H9 (cell line): ENCODE measurements around the gene PPP1R15A. TPM values are rescaled to one million over a fixed set of nuclear protein-coding genes. Genes with fewer than 3 reads are reported as not detected.

Experiments used
- DNase-seq: peaks from one replicate; pipeline ENCODE4 v3.0.0-alpha.2; 2017
- H2AFZ ChIP-seq: one replicate; pipeline ENCODE4 v1.6.1; 2013; ENCODE audit warnings: mild to moderate bottlenecking, low read length, control low read depth, moderate library complexity
- H2AK5ac ChIP-seq: 2 replicates; pipeline ENCODE4 v1.6.1; 2013; ENCODE audit warnings: low read length, control low read depth, mixed read lengths; ENCODE audit not compliant: insufficient read length
- H2BK120ac ChIP-seq: one replicate; pipeline ENCODE4 v1.6.1; 2013; ENCODE audit warnings: low read depth, mild to moderate bottlenecking, low read length, control low read depth, inconsistent platforms; ENCODE audit not compliant: poor library complexity, severe bottlenecking
- H2BK12ac ChIP-seq: 2 replicates; pipeline ENCODE4 v1.6.1; 2013; ENCODE audit warnings: low read length, control low read depth, mixed read lengths, low read depth; ENCODE audit not compliant: insufficient read length
- H2BK15ac ChIP-seq: 2 replicates; pipeline ENCODE4 v1.6.1; 2013; ENCODE audit warnings: low read depth, low read length, control low read depth
- H2BK20ac ChIP-seq: one replicate; pipeline ENCODE4 v1.6.1; 2013; ENCODE audit warnings: low read depth, mild to moderate bottlenecking, low read length, control low read depth, inconsistent platforms; ENCODE audit not compliant: poor library complexity, severe bottlenecking
- H2BK5ac ChIP-seq: 2 replicates; pipeline ENCODE4 v1.6.1; 2013; ENCODE audit warnings: low read length, control low read depth, mixed read lengths; ENCODE audit not compliant: insufficient read length
- H3K14ac ChIP-seq: 2 replicates; pipeline ENCODE4 v1.6.1; 2013; ENCODE audit warnings: low read length, control low read depth; ENCODE audit not compliant: insufficient read depth
- H3K18ac ChIP-seq: 2 replicates; pipeline ENCODE4 v1.6.1; 2013; ENCODE audit warnings: low read depth, mild to moderate bottlenecking, mixed read lengths, low read length, control low read depth; ENCODE audit not compliant: insufficient read length
- H3K23ac ChIP-seq: 2 replicates; pipeline ENCODE4 v1.6.1; 2013; ENCODE audit warnings: low read length, control low read depth, mixed read lengths, low read depth; ENCODE audit not compliant: insufficient read length
- H3K23me2 ChIP-seq: 2 replicates; pipeline ENCODE4 v1.6.1; 2013; ENCODE audit warnings: low read depth, mild to moderate bottlenecking, mixed read lengths, low read length, control low read depth; ENCODE audit not compliant: insufficient read length, poor library complexity, severe bottlenecking
- H3K27ac ChIP-seq: 2 replicates; pipeline ENCODE4 v1.5.1; 2013; ENCODE audit warnings: low read length, control low read depth, mixed read lengths, low read depth; ENCODE audit not compliant: insufficient read length
- H3K27me3 ChIP-seq: 2 replicates; pipeline ENCODE4 v1.6.1; 2013; ENCODE audit warnings: low read length, control low read depth, inconsistent platforms; ENCODE audit not compliant: insufficient read depth
- H3K4ac ChIP-seq: 2 replicates; pipeline ENCODE4 v1.6.1; 2013; ENCODE audit warnings: low read depth, mild to moderate bottlenecking, control low read depth, inconsistent platforms, low read length, moderate library complexity
- H3K4me1 ChIP-seq: 2 replicates; pipeline ENCODE4 v1.6.1; 2013; ENCODE audit warnings: low read length, control low read depth, inconsistent platforms; ENCODE audit not compliant: insufficient read depth
- H3K4me2 ChIP-seq: 2 replicates; pipeline ENCODE4 v1.6.1; 2013; ENCODE audit warnings: low read length, control low read depth, mixed read lengths; ENCODE audit not compliant: insufficient read length, insufficient read depth
- H3K56ac ChIP-seq: 2 replicates; pipeline ENCODE4 v1.6.1; 2013; ENCODE audit warnings: low read depth, mild to moderate bottlenecking, mixed read lengths, low read length, control low read depth; ENCODE audit not compliant: insufficient read length
- H3K79me1 ChIP-seq: 2 replicates; pipeline ENCODE4 v1.6.1; 2013; ENCODE audit warnings: low read depth, mild to moderate bottlenecking, moderate library complexity, low read length, control low read depth, inconsistent platforms; ENCODE audit not compliant: insufficient read depth, poor library complexity, severe bottlenecking
- H3K79me2 ChIP-seq: 2 replicates; pipeline ENCODE4 v1.6.1; 2013; ENCODE audit warnings: low read length, control low read depth, inconsistent platforms; ENCODE audit not compliant: insufficient read depth
- H3K9ac ChIP-seq: 2 replicates; pipeline ENCODE4 v1.6.1; 2013; ENCODE audit warnings: low read length, control low read depth, mixed read lengths; ENCODE audit not compliant: insufficient read length; ENCODE audit errors: extremely low read depth
- H3K9me3 ChIP-seq: one replicate; pipeline ENCODE4 v1.6.1; 2013; ENCODE audit warnings: low read depth, low read length, inconsistent platforms; ENCODE audit not compliant: control insufficient read depth
- H3T11ph ChIP-seq: one replicate; pipeline ENCODE4 v1.6.1; 2013; ENCODE audit warnings: mild to moderate bottlenecking, low read length, control low read depth, inconsistent platforms
- H4K20me1 ChIP-seq: one replicate; pipeline ENCODE4 v1.6.1; 2013; ENCODE audit not compliant: control insufficient read depth, insufficient read length, insufficient read depth
- H4K5ac ChIP-seq: 2 replicates; pipeline ENCODE4 v1.6.1; 2013; ENCODE audit warnings: low read depth, mild to moderate bottlenecking, mixed read lengths, low read length, control low read depth; ENCODE audit not compliant: insufficient read length
- H4K8ac ChIP-seq: replicated peaks from 2 replicates; pipeline ENCODE4 v1.6.1; 2013; ENCODE audit warnings: low read length, control low read depth, mixed read lengths, low read depth; ENCODE audit not compliant: insufficient read length
- H4K91ac ChIP-seq: 2 replicates; pipeline ENCODE4 v1.6.1; 2013; ENCODE audit warnings: low read depth, mild to moderate bottlenecking, moderate library complexity, mixed read lengths, low read length, control low read depth; ENCODE audit not compliant: insufficient read length
- H3K27ac Mint-ChIP-seq, 3 experiments: 2 replicates in 2 of 3; 3 replicates in 1 of 3; pipeline ENCODE4 v1.8.0; 2020 to 2021; ENCODE audit warnings: mixed read lengths in 3 of 3, mild to moderate bottlenecking in 1 of 3, moderate library complexity in 1 of 3
- H3K27me3 Mint-ChIP-seq: 2 replicates; pipeline ENCODE4 v1.8.0; 2021; ENCODE audit warnings: low read depth, mild to moderate bottlenecking, moderate library complexity, mixed read lengths
- H3K36me3 Mint-ChIP-seq, 3 experiments: 2 replicates in 2 of 3; 3 replicates in 1 of 3; pipeline ENCODE4 v1.8.0; 2020 to 2021; ENCODE audit warnings: low read depth in 3 of 3, mixed read lengths in 3 of 3; ENCODE audit not compliant: insufficient read depth in 1 of 3
- H3K4me1 Mint-ChIP-seq, 2 experiments: 2 replicates each; pipeline ENCODE4 v1.8.0; 2020; ENCODE audit warnings: mixed read lengths in 2 of 2
- H3K4me3 Mint-ChIP-seq, 2 experiments: 2 replicates in 1 of 2; 3 replicates in 1 of 2; pipeline ENCODE4 v1.8.0; 2020 to 2021; ENCODE audit warnings: mild to moderate bottlenecking in 2 of 2, mixed read lengths in 2 of 2, moderate library complexity in 1 of 2
- H3K9me3 Mint-ChIP-seq, 2 experiments: 2 replicates in 1 of 2; 3 replicates in 1 of 2; pipeline ENCODE4 v1.8.0; 2020; ENCODE audit warnings: mild to moderate bottlenecking in 2 of 2, mixed read lengths in 2 of 2, moderate library complexity in 1 of 2
- WGBS: extraction: QIAGEN DNeasy Blood & Tissue Kit; methylation state at CpG from one replicate; pipeline ENCODE4 v1.1.7; 2013; ENCODE audit warnings: missing lambda C conversion rate, low lambda C conversion rate, mixed read lengths; ENCODE audit not compliant: insufficient read length; ENCODE audit errors: extremely low coverage; 5-methylcytosine and 5-hydroxymethylcytosine counted together
- total RNA-seq: library from RNA; stranded (reverse); gene quantifications from 2 replicates; pipeline ENCODE4 v1.2.1, GENCODE V29; 2021
- TF ChIP-seq, protein P1 (sequence below): fragments of 200-600 bp; sonication (generic); conservative IDR thresholded peaks from 3 replicates; pipeline ENCODE4 v1.8.0; 2021; ENCODE audit warnings: antibody characterized with exemption, mild to moderate bottlenecking

The PPP1R15A gene
- total RNA-seq, 1 experiment from 2014 or later, result 17.2 TPM

DNA sequence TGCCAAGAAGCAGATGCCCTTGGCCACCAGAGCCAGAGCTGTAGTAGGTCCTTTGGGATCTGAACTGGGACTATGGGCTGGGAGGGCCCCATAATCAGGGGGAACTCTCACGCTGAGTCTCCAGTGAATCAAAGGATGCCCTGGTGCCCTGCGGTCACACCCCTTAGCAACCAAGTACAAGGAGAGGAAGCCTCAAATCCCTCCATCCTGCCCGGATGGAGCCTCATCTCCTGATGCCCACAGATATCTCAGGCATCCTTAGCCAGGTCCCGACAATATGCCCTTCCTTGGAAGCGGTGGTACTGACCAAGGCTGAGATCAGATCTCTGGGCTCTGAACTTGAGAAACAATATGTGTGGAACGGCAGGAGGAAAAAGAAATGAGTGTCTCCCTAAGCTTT is 5.5 kb upstream of the PPP1R15A start:
- peaks cover 14 to 26% of the 10 kb centered on the region in 2 experiments for H3K4me1 Mint-ChIP-seq
- H3K27me3 Mint-ChIP-seq, result no peaks in the 10 kb centered on the region
- Histone ChIP-seq H3K9me3 (no peaks in the 10 kb centered on the region), H3K18ac (no peak overlapping the region), H3K23ac (no peak overlapping the region), H4K20me1 (no peaks in the 10 kb centered on the region), H3K14ac (no peak overlapping the region), H3K9ac (no peak overlapping the region), H3K4ac (no peak overlapping the region), H2BK12ac (no peak overlapping the region), H4K8ac (no peak overlapping the region), H3K79me2 (no peaks in the 10 kb centered on the region), H3K4me1 (peaks cover 3% of the 10 kb centered on the region; the same call in 1 of the 2 replicates), H3K27me3 (no peaks in the 10 kb centered on the region), H2AFZ (no peak overlapping the region), H3K56ac (no peak overlapping the region), H3K79me1 (no peaks in the 10 kb centered on the region), H2AK5ac (no peak overlapping the region), H4K91ac (peak overlapping the region; percentile 31), H4K5ac (no peak overlapping the region), H3K4me2 (no peak overlapping the region), H2BK20ac (no peak overlapping the region), H2BK120ac (no peak overlapping the region), H3K23me2 (peaks cover 2% of the 10 kb centered on the region), H2BK5ac (no peak overlapping the region), H3T11ph (no peak overlapping the region), H2BK15ac (no peak overlapping the region), H3K27ac (no peak overlapping the region)
- no peaks in the 10 kb centered on the region for H3K9me3 Mint-ChIP-seq
- H3K27ac Mint-ChIP-seq, result peak overlapping the region in 1 of 3 experiments; percentile 14; a peak in 1 of 7 replicates
- no peak overlapping the region for H3K4me3 Mint-ChIP-seq
- WGBS, result no CpG with 5 or more reads among the region's 6 CpGs
- DNase-seq, result no peak
- TF ChIP-seq, protein P1, sequence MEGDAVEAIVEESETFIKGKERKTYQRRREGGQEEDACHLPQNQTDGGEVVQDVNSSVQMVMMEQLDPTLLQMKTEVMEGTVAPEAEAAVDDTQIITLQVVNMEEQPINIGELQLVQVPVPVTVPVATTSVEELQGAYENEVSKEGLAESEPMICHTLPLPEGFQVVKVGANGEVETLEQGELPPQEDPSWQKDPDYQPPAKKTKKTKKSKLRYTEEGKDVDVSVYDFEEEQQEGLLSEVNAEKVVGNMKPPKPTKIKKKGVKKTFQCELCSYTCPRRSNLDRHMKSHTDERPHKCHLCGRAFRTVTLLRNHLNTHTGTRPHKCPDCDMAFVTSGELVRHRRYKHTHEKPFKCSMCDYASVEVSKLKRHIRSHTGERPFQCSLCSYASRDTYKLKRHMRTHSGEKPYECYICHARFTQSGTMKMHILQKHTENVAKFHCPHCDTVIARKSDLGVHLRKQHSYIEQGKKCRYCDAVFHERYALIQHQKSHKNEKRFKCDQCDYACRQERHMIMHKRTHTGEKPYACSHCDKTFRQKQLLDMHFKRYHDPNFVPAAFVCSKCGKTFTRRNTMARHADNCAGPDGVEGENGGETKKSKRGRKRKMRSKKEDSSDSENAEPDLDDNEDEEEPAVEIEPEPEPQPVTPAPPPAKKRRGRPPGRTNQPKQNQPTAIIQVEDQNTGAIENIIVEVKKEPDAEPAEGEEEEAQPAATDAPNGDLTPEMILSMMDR, result no peak
- H3K36me3 Mint-ChIP-seq, result peaks cover 0 to 26% (median 6%) of the 10 kb centered on the region in 3 experiments; a peak in 6 of 7 replicates
